Thyroid gland (tissue), 4 donors: ENCODE measurements around the gene FAM53B.
"Not testable (repeated sequence)": the region's sequence is repeated elsewhere in the genome, so short reads cannot be mapped to it uniquely, and the experiment has no call there.

ENCODE experiments used
- CTCF ChIP-seq, 6 experiments: fragments of 200-600 bp in 3 of 6; fragments of 450-650 bp in 3 of 6; sonication (generic) in 3 of 6; IDR thresholded peaks; one replicate each; pipeline ENCODE4 v1.5.1; 2016 to 2019; ENCODE audit warnings: antibody characterized with exemption in 6 of 6, mild to moderate bottlenecking in 2 of 6, inconsistent platforms in 1 of 6, moderate library complexity in 1 of 6
- POLR2A ChIP-seq, 2 donors: fragments of 450-650 bp; IDR thresholded peaks; one replicate each; pipeline ENCODE4 v1.6.1; 2017; ENCODE audit warnings: antibody characterized with exemption in 2 of 2, mild to moderate bottlenecking in 2 of 2, moderate library complexity in 1 of 2

DNA sequence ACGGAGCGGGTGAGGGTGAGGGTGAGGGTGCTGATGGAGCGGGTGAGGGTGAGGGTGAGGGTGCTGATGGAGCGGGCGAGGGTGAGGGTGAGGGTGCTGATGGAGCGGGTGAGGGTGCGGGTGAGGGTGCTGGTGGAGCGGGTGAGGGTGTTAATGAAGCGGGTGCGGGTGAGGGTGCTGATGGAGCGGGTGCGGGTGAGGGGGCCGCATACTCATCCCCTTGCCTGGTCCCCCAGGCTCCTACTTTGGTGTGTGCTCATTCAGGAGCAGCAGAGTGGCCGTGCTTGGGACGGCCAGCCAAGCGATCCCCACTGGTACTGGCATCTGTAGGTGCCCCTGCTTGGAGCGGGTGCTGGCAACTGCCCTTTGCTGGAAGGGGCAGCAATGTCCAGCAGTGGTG, 133.3 kb downstream of the FAM53B start:
- not testable (repeated sequence) for TF ChIP-seq POLR2A, CTCF (IDR thresholded peaks at IDR 0.05)
